Activated CD4-positive, alpha-beta T cell treated with anti-CD3 and anti-CD28 coated beads, Interleukin-2, Interleukin-4, amounts not matched to agents 100 ng/mL and 50 ng/mL, durations not matched to agents 16 hours and 8 hours (primary cell): ENCODE results near the gene MT1G.

Source experiments
- DNase-seq: peaks from one replicate; pipeline ENCODE4 v3.0.0-alpha.2; 2020; ENCODE audit warnings: low spot score

MT1G gene

DNA sequence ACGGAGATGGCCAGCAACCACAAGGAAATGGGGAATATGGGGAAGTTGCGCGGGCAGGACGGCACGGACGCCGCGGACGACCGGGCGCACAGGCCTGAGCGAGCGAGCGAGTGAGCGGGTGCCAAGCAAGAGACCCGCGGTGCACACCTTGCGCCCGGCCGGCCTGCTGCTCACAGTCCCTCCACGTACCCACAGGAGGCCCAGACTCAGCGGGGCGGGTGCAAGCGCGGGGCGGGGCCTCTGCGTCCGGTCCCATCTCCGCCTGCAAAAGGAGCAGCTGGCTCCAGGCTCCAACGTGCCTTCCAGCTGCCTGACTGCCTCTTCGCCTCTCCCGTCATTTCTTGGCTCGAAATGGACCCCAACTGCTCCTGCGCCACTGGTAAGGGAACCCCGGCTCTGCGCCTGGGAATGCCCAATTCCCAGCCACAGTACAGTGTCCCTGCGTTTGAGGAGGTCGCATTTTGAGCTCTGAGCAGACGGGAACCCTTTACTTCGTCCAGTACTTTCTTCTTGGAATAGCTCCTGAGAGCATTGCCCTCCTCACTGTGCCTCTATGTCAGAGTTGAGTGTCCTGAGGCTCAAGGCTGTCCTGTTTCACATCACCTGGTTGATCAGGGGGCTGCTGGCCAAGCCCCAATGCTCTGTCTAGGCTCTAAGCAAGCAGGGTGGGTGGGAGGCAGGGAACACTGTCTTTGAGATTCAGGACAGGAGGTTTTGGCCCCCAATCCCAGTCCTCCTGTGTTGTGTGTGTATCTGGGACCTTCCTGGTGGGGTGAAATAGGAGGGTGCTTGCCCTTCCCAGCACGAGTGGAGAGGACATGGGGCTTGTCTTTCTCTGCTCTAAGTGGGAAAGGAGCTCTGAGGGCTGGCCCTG is 50.4 kb downstream of the MT1G start:
- peak; percentile 63 for DNase-seq
